ENCODE measurements around the gene GPHN.

GRCh38 chr14:66998013-66998412 lies 490.1 kb downstream of the GPHN start:
- TF ChIP-seq CTCF (conservative IDR thresholded peaks at IDR 0.05; ENCODE audit: low read depth, low read length) (no peak), FOS (IDR thresholded peaks at IDR 0.05; ENCODE audit: low read depth, low read length) (no peak), MAZ (IDR thresholded peaks at IDR 0.05; ENCODE audit: borderline replicate concordance, low read depth, low read length) (no peak), RAD21 (IDR thresholded peaks at IDR 0.05; ENCODE audit: low read length) (no peak), CEBPB (IDR thresholded peaks at IDR 0.05; ENCODE audit: low read depth, low read length) (no peak), RCOR1 (IDR thresholded peaks at IDR 0.05; ENCODE audit: insufficient replicate concordance, low read length) (no peak), RFX5 (IDR thresholded peaks at IDR 0.05; ENCODE audit: low read depth, low read length) (no peak), POLR2A (IDR thresholded peaks at IDR 0.05; ENCODE audit: low read depth, low read length) (no peak), ELK1 (IDR thresholded peaks at IDR 0.05; ENCODE audit: borderline replicate concordance, low read depth, low read length) (no peak), USF2 (IDR thresholded peaks at IDR 0.05; ENCODE audit: low read depth, low read length) (no peak), SMC3 (IDR thresholded peaks at IDR 0.05; ENCODE audit: low read depth, low read length) (no peak), MXI1 (IDR thresholded peaks at IDR 0.05; ENCODE audit: borderline replicate concordance, low read depth, low read length) (no peak), MAFK (IDR thresholded peaks at IDR 0.05; ENCODE audit: low read depth, low read length) (no peak)
